G401.6 (cell line): ENCODE results near the gene CPT1B.
"Not testable (repeated sequence)": the region's sequence is repeated elsewhere in the genome, so short reads cannot be mapped to it uniquely, and the experiment has no call there.

ENCODE experiments used
- FAIRE-seq: peaks from 2 replicates; lab custom pipeline; 2012; peaks lifted over from hg19 to GRCh38; lab: Jason Lieb, UNC

The CPT1B gene

DNA sequence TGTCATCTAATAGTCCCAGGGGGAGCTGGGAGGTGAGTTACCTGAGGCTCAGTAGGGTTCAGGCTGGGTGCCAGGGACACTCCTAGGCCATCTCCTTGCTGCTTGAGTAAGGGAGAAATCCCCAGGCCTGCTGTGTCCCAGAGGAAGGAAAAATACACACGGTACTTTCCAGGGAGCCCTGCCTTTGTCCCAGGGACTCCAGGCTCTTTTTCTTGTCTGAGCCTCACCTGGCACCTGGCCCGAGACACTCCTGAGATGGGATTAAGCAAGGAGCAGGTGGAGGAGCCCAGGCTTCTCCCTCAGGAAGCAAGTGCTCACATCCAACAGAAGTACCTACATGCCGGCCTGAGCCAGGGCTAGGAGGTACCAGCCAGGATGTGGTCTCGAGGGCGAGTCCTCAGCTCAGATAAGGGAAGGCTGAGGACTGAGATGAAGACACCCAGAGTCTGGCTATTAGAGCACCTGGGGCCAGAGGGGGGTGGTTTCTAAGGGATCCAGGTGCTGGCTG is 33.4 kb downstream of the CPT1B start:
- no peak for FAIRE-seq

DNA sequence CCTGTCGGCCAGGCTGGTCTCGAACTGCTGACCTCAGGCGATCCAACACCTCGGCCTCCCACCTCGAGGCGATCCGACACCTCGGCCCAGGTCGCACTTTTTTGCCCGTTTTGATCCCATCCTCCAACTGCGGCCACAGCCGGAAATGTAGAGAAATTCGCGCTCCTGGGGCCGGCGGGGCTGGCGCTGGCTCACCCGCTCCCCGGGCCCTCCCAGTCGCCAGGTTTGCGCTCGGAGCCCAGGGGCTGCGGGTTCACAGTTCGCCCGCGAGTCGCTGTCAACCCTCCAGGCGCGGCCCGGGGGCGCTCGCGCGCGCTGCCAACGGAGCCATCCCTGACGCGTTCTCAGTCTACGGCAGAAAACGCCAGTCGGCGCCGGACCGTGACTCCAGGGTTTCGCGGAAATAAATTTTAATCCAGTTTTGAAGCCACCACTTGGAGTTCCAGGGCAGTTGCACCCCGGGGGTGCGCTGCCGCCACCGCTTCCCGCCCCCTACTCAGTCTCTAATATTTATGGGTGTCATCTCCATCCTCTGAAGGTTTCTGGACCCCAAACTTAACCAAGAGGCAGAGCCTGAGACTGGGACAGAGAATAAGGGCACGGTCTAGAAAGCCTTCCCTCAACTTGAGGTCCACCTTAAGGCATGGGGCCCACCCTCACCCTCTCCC is 34.0 kb downstream of the CPT1B start:
- no peak for FAIRE-seq

DNA sequence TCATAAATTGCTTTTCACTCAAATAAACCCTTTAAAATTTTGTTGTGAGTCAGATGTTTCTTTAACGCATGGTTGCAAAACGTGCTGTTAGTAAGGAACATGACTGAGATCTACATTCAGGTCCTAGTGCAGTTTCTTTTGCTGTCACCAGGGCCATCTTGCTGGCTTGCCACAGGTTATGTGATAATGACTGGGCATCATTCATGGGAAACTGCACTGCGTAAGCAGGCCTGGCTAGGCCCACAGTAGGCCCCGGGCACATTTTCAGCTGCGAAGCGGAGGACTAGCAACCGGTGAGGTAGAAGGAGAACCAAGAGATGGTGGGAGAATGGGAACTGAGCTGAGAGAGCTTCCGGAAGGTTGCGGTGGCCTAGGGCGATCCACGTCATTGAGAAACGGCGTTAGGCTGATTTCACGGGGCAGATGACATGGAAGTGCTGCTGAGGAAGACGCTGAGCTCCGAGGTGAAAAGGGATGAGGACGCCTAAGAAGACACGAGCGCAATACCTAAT is 35.8 kb downstream of the CPT1B start:
- FAIRE-seq: no peak

DNA sequence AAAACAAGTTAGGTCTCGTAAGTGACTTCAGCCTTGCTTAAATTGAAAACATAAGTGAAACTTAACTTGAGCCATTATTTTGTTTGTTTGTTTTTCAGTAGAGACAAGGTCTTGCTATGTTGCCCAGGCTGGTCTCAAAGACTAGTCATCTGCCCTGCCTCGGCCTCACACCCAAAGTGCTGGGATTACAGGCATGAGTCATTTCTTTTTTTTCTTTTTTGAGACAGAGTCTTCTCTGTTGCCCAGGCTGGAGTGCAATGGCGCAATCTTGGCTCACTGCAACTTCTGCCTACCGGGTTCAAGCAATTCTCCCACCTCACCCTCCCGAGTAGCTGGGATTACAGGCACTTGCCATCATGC is 36.6 kb downstream of the CPT1B start:
- not testable (repeated sequence) for FAIRE-seq

DNA sequence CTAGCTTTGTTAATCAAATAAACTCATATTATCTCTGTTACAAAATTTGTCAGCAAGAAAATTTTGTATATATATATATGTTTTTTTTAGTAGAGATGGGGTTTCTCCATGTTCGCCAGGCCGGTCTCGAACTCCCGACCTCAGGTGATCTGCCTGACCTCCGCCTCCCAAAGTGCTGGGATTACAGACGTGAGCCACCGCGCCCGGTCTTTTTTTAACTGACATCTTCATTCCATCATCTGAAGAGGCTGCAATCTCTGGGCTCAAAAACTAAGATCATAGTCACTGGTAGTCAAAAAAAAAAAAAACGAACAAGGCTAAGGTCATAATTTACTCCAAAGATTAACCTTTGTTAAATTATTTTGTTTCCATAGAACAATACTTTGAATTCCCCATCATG is 37.8 kb downstream of the CPT1B start:
- FAIRE-seq: no peak

DNA sequence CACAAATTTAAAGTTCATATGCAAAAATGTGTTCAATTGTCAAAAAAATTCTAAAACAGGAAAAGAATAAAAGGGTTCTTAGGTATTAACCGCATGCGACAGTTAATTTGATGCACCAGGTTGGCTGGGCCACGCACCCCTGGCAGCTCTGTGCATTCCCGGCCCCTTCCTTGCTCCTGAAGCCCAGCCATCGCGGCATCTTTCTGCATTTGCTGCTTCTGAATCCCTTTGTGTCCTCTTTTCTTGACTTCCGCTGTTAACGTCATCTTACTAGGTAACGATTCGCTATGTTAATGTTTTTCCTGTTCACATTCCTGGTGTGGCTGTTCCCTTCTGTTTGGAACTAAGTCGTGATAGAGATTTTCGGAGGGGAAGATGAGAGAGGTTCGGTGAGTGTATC is 40.5 kb downstream of the CPT1B start:
- FAIRE-seq: no peak

DNA sequence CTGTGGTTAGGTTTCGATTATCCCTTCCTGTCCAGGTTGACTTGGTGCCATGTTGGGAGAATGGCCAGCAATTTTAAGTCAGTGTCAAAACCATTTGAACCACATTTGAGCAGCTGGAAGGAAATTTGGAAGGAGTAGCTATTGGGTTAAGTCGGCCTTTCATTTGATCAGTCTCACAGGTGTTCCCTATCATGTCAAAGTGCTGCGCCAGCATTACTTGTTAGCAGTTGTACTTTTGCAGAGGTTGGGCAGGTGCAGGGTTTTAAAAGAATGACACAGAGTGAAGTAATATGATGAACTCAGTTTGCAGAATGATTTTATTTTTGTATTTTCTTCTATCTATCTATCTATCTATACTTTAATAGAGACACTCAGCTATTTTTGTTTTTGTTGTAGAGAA is 42.0 kb downstream of the CPT1B start:
- FAIRE-seq: no peak

DNA sequence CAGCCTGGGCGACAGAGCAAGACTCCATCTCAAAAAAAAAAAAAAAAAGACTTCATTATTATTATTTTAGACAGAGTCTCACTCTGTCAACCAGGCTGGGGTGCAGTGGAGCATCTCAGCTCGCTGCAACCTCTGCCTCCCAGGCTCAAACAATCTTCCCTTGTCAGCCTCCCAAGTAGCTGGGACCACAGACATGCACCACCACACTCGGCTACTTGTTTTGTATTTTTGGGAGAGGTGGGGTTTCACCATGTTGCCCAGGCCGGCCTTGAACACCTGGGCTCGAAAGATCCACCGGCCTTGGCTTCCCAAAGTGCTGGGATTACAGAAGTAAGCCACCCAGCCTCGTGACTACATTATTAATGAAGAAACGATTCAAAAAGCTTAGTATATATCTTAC is 43.1 kb downstream of the CPT1B start:
- no peak for FAIRE-seq

DNA sequence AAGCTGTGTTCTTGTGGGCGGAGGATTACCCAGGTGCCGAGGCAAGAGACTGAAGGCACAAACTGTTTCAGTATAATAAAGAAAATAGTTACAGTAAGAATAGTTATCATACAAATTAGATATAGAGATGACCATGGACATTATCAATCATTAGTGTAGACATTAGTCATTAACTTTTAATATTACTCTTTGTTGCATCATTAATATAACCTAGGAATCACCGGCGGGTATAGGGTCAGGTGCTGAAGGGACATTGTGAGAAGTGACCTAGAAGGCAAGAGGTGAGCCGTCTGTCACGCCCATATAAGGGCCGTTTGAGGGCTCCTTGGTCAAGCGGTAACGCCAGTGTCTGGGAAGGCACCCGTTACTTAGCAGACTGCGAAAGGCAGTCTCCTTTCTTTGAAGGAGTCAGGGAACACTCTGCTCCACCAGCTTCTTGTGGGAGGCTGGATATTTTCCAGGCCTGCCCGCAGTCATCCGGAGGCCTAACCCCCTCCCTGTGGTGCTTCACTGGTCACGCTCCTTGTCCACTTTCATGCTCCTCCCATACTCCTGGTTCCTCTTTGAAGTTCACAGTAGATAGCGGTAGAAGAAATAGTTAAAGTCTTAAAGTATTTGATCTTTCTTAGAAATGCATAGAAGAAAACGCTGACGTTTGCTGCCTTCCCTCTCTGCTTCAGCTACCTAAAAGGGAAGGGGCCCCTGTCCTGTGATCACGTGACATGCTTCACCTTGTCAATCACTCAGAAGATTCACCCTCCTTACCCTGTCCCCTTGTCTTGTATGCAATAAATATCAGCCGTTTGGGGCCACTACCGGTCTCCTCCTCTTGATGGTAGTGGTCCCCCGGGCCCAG is 44.1 kb downstream of the CPT1B start:
- FAIRE-seq: not testable (repeated sequence)

DNA sequence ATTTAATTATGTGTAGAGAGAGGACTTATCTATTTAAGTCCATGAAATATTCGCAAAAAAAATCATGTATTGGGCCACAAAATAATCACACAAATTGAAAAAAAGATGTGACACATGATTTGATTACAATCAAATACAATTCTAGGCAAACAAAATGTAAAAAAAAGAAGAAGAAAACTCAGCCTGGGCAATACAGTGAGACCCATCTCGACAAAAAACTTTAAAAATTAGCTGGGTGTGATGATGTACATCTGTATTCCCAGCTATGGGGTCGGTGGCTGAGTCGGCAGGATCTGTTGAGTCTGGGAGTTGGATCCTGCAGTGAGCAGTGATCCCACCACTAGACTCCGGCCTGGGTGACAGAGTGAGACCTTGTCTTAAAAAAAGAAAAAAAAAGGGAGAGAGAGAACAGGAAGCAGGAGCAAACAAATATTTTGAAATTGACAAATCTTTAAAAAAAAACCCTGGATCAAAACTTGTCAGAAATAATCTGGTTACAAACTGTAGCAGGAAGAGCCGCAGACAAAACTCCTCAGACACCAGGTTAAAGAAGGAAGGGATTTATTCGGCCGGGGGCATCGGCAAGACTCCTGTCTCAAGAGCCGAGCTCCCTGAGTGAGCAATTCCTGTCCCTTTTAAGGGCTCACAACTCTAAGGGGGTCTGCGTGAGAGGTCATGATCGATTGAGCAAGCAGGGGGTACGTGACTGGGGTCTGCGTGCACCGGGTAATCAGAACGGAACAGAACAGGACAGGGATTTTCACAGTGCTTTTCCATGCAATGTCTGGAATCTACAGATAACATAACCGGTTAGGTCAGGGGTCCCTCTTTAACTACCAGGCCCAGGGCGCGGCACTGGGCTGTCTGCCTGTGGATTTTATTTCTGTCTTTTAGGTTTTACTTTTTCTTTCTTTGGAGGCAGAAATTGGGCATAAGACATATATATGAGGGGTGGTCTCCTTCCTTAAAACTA is 45.1 kb downstream of the CPT1B start:
- FAIRE-seq: no peak

DNA sequence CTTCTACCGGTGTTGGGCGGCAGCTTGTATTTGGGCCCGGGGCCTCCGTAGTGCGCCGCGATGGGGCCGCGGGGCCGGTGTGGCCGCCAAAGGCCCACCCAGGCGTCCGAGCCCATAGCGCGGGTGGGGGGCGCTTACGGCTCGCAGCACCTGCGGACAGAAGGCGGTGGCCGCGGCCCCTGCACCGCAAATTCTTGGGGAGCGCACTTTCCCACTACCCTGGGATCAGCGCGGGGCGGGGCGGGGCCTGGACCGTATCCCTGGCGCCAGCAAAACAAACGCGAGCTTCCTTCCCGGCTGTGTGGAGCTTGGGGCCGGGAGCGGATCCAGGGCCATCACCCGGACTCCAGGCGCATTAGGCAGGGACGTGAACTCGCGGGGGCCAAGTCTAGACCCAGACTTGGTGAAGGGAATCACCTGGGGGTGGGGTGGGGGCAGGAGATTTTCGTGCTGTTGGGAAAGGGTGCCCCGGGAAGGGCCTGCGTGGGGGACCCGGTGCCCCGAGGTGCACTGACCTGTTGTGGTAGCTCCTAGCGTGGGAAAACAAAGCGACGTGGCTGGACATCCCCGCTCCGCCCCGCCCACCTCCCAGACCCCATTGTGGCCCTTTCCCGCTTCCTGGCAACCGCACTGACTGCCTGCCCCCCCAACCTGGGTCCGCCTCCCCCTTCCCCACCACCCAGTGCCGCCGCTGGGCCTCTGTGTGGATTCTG is 46.1 kb downstream of the CPT1B start:
- FAIRE-seq: no peak

DNA sequence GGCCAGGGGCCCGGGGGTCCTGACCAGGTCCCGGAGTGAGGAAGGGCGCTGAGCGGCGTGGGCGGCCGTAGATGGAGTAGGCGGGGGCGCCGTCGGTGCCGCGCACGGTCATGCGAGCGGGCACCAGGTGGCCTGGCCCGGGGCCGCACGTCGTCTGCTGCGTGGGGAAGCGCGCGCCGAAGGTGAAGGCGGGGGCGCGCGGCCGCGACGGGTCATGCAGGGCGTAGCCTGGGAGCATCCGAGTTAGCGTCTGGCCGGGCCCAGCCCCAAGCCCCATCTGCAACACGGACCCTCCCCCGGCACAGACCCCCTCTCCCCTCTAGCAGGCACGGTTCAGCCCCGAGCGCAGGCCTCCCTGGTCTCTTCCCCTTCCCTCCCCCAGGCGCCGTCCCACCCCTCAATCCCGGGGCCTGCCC is 46.7 kb downstream of the CPT1B start:
- FAIRE-seq: no peak

DNA sequence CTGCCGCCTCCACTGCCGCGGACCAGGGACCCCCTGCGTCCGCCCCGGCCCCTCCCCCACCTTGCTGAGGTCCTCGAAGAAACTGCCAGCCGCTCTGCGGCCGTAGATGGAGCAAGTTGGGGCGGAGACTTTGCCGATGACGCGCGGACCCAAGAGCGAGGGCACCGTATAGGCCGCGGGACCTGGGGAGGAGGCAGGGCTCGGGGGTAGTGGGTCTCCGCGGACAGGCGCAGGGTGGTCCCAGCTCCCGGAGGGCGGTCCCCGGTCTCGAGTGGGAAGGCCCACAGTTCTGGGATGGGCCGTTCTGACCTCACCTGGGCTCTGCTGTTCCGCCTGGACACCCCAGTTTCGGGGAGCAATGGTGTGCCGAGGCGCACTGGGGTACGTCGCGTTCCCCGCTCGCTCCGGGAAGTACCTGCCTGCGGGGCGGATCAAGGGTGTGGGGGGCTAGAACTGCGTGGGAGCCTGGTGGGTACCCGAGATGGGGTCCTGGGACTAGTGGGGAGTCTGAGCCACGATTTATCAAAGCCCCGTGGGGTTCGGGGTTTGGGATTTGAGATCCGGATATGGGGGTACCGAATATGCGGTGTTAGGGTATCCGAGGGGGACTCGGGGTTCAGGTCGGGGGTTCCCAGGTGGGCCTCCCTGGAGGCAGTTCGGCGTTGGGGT is 47.2 kb downstream of the CPT1B start:
- no peak for FAIRE-seq

DNA sequence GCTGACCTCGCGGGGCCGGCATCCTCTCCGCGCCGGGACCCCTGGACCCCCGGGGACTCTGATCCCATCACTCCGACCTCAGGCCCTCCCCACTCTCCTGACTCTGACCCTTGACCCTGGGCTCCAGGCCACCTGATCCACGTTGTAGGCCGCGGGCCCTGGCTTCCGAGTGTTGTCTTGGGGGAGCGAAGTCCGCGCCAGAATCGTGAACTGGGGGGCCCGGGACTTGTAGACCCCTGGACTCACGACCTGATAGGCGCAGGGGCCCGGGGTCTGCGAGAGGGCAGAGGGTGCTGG is 47.7 kb downstream of the CPT1B start:
- no peak for FAIRE-seq

DNA sequence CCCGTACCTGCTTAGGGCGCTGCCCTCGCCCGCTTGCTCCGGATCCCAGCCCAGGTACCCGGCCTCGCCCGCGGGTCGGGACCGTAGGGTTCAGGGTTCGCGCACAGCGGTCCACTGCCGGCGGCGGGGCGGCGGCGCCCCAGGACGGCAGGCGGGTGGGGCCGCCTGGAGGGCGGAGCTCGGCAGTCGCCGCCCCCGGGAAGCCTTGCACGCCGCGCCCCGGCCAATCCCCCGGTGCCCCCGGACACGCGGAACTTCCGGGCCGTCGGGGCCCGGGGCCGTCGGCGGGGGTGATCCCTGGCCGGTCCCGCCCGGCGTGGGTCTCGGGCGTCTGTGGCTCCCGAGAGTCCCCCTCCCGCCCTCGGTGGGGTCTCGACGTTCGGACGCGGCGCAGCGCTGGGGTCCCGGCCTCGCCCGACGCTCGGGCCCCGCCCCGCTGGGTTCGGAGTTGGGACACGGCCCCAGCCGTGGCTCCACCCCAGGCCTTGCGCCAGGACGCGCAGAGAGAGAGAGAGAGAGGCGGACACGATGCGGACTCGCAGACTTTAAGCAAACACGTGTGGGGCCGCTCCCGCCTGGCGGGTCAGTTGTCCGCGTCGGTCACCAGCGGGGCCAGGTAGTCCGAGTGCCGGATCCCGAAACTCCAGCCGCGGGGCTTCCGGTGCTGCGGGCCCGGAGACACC is 48.2 kb downstream of the CPT1B start, which contains the start of gene TYMP:
Gene TYMP, minus strand, starts transcription at position 116 of the 683 bp plus-strand sequence. CDS start 303 bp downstream, outside the sequence.
- FAIRE-seq: no peak

DNA sequence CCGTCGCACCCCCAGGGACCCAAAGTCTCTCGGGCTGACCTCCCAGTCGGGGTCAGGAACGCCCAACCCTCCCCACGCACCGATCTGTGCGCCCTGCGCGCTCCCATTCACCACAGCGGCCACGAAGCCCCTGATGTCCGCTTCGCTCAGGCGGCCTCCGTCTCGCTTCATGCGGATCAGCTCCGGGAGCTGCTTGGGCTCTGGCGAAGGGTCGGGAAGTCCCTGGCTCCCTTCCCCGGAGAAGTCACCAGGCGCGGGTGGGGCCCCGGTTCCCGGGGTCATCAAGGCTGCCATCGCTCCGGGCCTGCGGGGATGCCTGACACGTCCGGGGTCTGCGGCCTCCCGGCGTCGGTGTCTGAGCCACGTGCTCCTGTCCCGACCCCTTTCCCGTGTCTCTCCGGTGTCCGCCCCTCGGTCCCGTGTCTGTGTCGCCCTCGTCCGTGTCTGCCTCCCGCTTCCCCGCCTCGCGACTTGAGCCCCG is 48.8 kb downstream of the CPT1B start:
- no peak for FAIRE-seq

DNA sequence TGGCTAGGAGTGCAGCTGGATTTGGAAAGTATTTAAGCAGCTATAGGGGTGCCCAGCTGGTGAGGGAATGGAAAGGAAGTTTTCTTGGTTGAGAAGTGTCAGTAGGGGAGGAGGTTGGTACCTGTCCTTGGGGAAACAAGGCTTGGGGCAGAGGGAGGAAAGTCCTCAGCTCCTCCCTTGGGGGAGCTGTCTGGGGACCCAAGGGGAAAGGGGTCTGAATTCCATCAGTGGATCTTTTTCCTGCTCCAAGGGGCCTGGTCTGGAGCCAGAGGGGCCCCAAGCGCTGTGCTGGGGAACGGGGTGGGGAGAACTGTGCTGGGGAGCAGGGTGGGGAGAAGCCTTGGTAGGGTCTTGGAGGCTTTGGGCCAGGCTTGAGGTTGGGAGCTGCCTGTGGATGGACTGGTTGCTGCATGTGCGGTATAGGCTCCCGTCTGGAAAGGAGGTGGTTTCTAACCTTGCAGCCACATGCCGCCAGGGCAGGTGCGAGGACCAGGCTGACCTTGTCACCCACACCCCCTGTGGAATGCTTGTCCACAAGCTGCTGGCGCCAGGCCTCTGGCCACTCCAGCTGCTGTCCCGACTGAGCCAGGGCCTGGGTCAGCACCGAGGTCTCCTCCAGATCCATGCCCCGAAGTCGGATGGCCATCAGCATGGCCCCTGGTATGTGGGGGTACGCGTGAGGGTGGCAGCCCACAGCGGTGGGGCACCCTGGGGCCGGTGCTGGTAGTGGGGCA is 49.4 kb downstream of the CPT1B start:
- FAIRE-seq: no peak

DNA sequence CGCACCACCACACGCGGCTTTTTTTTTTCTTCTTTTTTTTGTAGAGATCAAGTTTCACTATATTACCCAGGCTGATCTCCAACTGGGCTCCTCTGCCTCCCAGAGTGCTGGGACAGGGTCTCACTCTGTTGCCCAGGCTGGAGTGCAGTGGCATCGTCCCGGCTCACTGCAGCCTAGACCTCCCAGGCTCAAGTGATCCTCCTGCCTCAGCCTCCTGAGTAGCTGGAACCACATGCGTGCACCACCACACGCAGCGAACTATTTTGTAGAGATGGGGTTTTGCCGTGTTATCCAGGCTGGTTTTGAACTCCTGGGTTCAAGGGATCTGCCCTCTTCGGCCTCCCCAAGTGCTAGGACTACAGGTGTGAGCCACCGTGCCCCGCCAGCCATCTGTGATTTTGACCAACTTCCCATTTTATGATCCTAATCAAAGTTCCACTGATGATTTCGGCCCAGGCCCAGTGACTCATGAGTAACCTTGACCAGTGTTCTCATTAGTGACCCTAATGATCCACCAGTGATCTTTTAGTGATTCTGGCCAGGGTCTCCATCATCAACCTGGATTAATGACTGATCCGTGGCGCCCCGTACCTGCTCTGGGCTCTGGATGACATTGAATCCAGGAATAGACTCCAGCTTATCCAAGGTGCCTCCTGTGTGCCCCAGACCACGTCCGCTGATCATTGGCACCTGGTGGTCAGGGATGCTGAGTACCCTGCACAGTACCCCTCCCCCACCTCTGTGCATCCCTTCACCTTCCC is 50.1 kb downstream of the CPT1B start:
- FAIRE-seq: no peak
